ENCODE data around the gene MOB3A. TPM values are rescaled to one million over a fixed set of nuclear protein-coding genes. Genes with fewer than 3 reads are reported as not detected.

Gene MOB3A
- total RNA-seq, 8 experiments from 2014 or later, result 7.2 to 16.3 (median 10.0) TPM

GRCh38 chr19:2120821-2121220 is 24.7 kb upstream of the MOB3A start:
- in situ Hi-C loops (cut with MboI; ENCODE audit: low pct_unique_long_range_greater_than_20kb in 2 of 9, low sequenced_read_pairs in 9 of 9, unreplicated experiment in 9 of 9), result no loop called here
- ATAC-seq (replicated peaks in 6 of 8), result no peak

DNA sequence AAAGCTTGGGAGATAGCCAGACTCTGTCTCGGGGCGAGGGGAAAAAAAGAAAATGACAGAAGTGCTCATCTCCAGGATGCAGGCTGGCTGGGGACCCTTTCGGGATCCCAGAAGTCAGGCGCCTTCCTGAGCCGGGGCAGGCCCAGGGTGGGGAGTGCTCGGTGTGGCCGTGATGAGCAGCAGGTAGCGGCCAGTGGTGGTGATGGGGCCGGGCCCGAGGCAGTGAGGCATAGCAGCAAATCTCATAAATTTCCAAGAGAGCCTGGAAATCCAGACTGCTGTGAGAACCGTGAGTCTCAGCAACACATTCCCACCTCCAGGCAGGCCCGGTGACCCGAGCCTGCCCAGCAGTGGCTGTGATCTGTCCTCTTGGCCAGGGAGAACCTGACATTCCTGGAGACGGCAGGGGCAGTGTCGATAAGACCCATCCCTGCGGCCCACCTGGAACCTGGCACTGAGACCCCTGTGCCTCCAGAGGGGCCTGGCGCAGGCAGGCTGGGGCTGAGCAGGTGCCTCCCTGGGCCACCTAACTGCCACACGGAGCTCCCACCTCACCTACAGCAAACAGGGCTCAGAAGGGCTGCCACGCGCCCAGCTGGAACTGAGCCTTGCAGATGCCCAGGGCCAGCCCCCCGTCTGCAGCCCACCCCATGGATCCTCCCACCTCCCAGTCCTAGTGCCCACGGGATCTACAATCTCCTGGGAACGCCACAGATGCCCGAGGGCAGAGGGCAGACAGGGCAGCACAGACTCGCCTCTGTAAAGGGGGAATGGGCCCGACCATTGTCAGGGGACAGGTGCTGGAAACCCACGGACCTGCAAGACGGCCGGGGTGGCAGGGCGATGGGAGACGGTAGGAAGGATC is 24.0 kb upstream of the MOB3A start:
- no peak overlapping the region for H3K4me3 ChIP-seq
- H3K4me1 ChIP-seq (replicated peaks in 1 of 2), result no peaks in the 10 kb centered on the region
- H3K27ac ChIP-seq, result no peak overlapping the region
- 80 to 93% (median 87%) methylated on average over 2 to 6 of the region's 31 CpGs; no CpG with 5 or more reads in 4 of the 10 experiments for WGBS, 10 experiments
- in situ Hi-C loops (cut with MboI; ENCODE audit: low pct_unique_long_range_greater_than_20kb in 2 of 9, low sequenced_read_pairs in 9 of 9, unreplicated experiment in 9 of 9), result no loop called here
- peak in 1 of 8 experiments; percentile 1 for ATAC-seq (replicated peaks in 6 of 8)

More at GRCh38 chr19:2120821-2121220, 24.7 kb upstream of the MOB3A start:
- 77 to 100% (median 93%) methylated on average over 1 to 11 of the region's 26 CpGs; no CpG with 5 or more reads in 7 of the 10 experiments for WGBS, 10 experiments
- H3K27ac ChIP-seq, result no peak overlapping the region
- H3K4me1 ChIP-seq (replicated peaks in 1 of 2), result no peaks in the 10 kb centered on the region
- no peak overlapping the region for H3K4me3 ChIP-seq

GRCh38 chr19:2118438-2118837 is 22.3 kb upstream of the MOB3A start:
- Histone ChIP-seq H3K27ac (no peak overlapping the region), H3K4me3 (no peak overlapping the region), H3K4me1 (replicated peaks in 1 of 2) (no peaks in the 10 kb centered on the region)
- ATAC-seq (replicated peaks in 6 of 8), result no peak
- in situ Hi-C loops (cut with MboI; ENCODE audit: low pct_unique_long_range_greater_than_20kb in 2 of 9, low sequenced_read_pairs in 9 of 9, unreplicated experiment in 9 of 9), result no loop called here
- 80 to 100% (median 98%) methylated on average over 1 to 5 of the region's 18 CpGs; no CpG with 5 or more reads in 4 of the 10 experiments for WGBS, 10 experiments

DNA sequence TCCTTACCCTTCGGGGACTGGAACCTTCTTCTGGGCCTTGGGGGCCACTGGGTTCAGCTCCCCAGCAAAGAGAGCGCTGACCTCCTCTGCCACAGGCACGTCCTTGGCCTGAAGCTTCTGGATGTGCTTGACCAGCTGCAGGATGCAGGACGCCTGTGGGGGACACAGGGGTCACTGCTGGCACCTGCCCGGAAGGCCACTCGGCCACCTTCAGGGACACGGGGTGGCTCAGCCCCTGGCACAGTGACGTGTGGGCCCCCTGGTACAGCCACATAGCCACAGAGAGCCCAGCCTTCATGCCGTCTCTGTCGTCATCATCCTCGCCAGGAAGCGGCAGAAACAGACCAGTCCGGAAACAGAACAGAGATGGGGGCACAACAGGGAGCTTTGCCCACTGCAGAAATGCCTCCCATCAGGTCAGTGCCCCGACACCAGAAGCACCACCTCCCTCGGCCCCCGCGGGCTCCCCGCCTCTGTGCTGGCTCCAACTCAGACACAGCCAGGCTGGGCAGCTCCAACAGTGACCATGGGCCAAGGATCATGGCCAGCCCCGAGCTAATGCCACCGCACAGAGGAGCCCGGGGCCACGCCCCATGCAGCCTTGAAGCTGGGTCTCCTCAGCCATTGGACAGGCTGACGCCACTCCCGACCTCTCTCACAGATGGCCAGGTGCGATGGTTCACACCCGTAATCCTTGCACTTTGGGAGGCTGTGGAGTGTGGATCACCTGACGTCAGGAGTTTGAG is 21.3 kb upstream of the MOB3A start:
- in situ Hi-C loops (cut with MboI; ENCODE audit: low pct_unique_long_range_greater_than_20kb in 2 of 9, low sequenced_read_pairs in 9 of 9, unreplicated experiment in 9 of 9), result no loop called here
- no peak overlapping the region for H3K27ac ChIP-seq
- WGBS, 10 experiments, result 82 to 100% (median 100%) methylated on average over 1 to 8 of the region's 27 CpGs; no CpG with 5 or more reads in 3 of the 10 experiments
- H3K4me3 ChIP-seq, result no peak overlapping the region
- no peak for ATAC-seq (replicated peaks in 6 of 8)
- no peaks in the 10 kb centered on the region for H3K4me1 ChIP-seq (replicated peaks in 1 of 2)

DNA sequence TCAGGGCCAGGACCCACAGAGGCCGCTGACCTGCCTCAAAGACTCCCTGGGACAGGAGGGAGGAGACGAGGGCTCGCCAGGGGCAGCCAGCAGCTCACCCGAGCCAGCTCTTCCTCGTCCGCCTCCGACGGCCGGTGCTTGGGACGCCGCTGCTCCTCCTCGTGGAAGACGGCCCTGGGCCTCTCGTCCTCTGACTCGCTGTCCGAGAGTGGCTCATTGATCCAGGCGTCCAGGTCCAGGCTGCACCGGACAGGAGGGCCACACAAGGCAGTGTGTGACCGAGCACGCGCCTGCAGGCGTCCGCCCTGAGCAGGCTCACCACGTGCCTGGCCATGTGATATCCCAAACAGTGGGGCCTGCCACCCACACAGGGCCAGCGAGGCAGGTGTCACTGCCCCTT is 20.4 kb upstream of the MOB3A start:
- Histone ChIP-seq H3K4me3 (no peak overlapping the region), H3K27ac (no peak overlapping the region), H3K4me1 (replicated peaks in 1 of 2) (no peaks in the 10 kb centered on the region)
- no peak for ATAC-seq (replicated peaks in 6 of 8)
- in situ Hi-C loops (cut with MboI; ENCODE audit: low pct_unique_long_range_greater_than_20kb in 2 of 9, low sequenced_read_pairs in 9 of 9, unreplicated experiment in 9 of 9), result no loop called here
- 80 to 96% (median 80%) methylated on average over 1 to 12 of the region's 25 CpGs; no CpG with 5 or more reads in 6 of the 10 experiments for WGBS, 10 experiments

DNA sequence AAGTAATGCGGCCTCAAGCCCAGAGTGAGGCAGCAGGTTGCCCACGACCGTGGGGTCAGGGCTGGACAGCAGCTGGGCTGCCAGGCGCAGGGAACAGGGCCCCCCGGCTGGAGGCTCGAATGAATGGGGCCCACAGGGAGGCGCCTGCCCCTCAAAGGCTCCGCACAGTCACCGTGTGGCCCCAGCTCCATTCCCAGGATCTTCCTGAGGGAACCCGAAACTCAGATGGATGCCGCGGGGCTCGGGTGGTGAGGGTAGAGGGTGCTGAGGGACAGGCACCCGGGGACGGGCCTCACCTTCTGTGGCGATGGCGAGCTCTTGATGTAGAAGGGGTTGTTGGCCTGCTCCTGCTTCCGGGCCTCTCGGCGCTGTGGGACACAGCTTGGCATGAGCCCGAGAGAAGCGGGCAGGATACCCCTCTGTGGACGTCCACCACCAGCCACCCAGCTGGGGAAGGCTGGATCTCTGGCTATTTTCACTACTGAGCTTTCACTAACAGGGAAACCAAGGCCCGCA is 19.8 kb upstream of the MOB3A start:
- Histone ChIP-seq H3K4me1 (replicated peaks in 1 of 2) (no peaks in the 10 kb centered on the region), H3K4me3 (no peak overlapping the region), H3K27ac (no peak overlapping the region)
- ATAC-seq (replicated peaks in 6 of 8), result no peak
- WGBS, 10 experiments, result 83 to 95% (median 94%) methylated on average over 3 to 16 of the region's 24 CpGs; no CpG with 5 or more reads in 6 of the 10 experiments
- in situ Hi-C loops (cut with MboI; ENCODE audit: low pct_unique_long_range_greater_than_20kb in 2 of 9, low sequenced_read_pairs in 9 of 9, unreplicated experiment in 9 of 9), result no loop called here

DNA sequence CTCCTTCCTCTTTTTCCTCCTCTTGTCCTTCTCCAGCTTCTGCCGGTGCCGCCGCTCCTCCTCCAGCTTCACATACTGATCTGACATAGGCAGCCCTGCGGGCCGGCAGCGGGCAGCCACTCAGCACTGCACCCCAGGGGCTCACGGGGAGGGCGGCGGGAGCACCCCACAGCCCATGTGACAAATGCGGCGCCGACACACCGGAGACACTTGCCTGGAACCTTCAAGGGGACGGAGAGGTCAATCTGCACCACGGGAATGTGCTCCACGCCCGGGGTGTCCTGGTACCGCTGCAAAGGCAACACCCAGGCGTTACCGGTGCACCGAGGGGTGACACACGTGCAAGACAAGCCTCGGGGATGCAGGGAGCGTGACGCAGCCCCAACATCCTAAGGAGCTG is 19.2 kb upstream of the MOB3A start:
- no peak for ATAC-seq (replicated peaks in 6 of 8)
- in situ Hi-C loops (cut with MboI; ENCODE audit: low pct_unique_long_range_greater_than_20kb in 2 of 9, low sequenced_read_pairs in 9 of 9, unreplicated experiment in 9 of 9), result no loop called here
- Histone ChIP-seq H3K4me3 (no peak overlapping the region), H3K27ac (no peak overlapping the region), H3K4me1 (replicated peaks in 1 of 2) (no peaks in the 10 kb centered on the region)
- 85 to 100% (median 100%) methylated on average over 3 to 7 of the region's 25 CpGs; no CpG with 5 or more reads in 5 of the 10 experiments for WGBS, 10 experiments

- 60 to 100% (median 80%) methylated on average over 1 to 2 of the region's 21 CpGs; no CpG with 5 or more reads in 7 of the 10 experiments for WGBS, 10 experiments
- Histone ChIP-seq H3K4me1 (replicated peaks in 1 of 2) (no peaks in the 10 kb centered on the region), H3K27ac (no peak overlapping the region), H3K4me3 (no peak overlapping the region)
- in situ Hi-C loops (cut with MboI; ENCODE audit: low pct_unique_long_range_greater_than_20kb in 2 of 9, low sequenced_read_pairs in 9 of 9, unreplicated experiment in 9 of 9), result no loop called here
- ATAC-seq (replicated peaks in 6 of 8), result no peak
Measured at GRCh38 chr19:2114821-2115220, 18.7 kb upstream of the MOB3A start.

GRCh38 chr19:2114218-2114617 is 18.1 kb upstream of the MOB3A start:
- Histone ChIP-seq H3K4me1 (replicated peaks in 1 of 2) (no peaks in the 10 kb centered on the region), H3K27ac (no peak overlapping the region), H3K4me3 (no peak overlapping the region)
- 95 to 100% (median 100%) methylated on average over 1 to 7 of the region's 9 CpGs; no CpG with 5 or more reads in 3 of the 10 experiments for WGBS, 10 experiments
- peak in 2 of 8 experiments; percentile 8 to 10 for ATAC-seq (replicated peaks in 6 of 8)
- in situ Hi-C loops (cut with MboI; ENCODE audit: low pct_unique_long_range_greater_than_20kb in 2 of 9, low sequenced_read_pairs in 9 of 9, unreplicated experiment in 9 of 9), result no loop called here

DNA sequence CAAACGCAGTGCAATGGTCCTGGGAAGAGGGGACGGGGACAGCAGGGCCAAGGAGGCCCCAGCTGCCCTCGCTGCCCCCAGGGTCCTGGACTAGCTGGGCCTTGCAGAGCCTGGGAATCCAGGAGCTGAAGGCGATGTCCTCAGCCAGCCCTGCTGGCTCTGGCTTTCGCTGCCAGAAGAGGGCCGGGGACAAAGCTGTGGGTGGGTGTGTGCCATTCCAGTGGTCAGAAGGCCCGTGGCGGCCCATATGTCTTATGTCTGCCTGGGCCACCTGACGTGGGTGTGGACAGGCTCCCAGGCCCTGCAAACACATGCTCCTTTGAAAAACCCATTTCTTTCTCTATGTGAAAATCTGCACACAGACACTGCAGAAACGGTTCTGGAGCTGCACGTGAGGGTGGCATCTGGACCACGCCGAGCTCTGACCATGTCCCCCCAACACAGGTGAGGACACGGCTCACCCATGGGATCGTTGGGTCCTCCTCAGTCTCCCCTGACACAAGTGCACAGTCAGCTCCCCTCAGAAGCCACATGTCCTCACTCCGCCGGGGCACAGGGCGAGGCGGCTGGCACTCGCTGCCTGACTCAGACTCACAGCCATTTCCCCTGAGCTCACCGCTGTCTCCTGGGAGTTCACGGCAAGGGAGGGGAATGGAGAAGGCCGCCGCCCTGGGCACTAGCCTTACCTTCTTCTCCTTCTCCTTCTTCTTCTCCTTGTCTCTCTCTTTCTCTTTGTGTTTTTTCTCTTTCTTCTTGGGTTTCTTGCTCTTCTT is 17.5 kb upstream of the MOB3A start:
- Histone ChIP-seq H3K4me1 (replicated peaks in 1 of 2) (no peaks in the 10 kb centered on the region), H3K27ac (no peak overlapping the region), H3K4me3 (no peak overlapping the region)
- in situ Hi-C loops (cut with MboI; ENCODE audit: low pct_unique_long_range_greater_than_20kb in 2 of 9, low sequenced_read_pairs in 9 of 9, unreplicated experiment in 9 of 9), result no loop called here
- ATAC-seq (replicated peaks in 6 of 8), result peak in 2 of 8 experiments; percentile 74 to 83
- 0 to 100% (median 93%) methylated on average over 1 to 11 of the region's 24 CpGs; no CpG with 5 or more reads in 3 of the 10 experiments for WGBS, 10 experiments

DNA sequence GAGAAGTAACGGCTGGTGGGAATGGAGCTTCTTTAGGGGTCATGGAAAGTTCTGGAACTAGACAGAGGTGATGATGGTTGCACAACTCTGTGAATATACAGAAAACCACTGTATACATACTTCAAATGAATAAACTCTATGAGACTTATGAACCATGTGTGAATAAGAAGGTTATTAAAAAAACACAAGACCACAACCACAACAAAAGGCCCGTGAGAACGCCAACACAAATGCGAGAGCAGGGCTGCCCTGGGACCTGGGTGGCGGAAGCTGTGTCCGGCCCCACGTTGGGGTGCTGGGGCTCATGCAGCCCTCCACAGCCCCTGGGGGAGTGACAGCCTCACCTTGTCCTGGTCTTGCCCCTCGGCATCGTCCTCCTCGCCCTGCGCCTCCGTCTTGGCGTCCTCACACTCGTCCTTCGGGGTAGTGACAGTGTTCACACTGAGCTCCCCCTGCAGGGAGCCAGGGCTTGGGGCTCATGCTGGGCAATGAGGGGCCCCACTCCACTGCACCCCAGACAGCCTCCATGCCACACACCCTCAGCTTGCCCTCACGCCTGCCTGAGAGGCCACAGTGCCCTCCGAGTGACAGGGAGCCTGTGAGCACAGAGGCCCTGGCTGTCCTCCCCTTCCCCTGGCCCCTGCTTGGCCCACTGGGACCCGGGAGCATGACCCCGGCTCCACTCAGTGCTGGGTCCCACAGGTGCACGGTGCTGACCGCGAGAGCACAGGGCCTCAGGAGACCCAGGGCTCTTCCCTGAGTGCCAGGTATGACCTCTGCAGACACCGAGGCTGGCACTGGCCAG is 16.6 kb upstream of the MOB3A start:
- no peak for ATAC-seq (replicated peaks in 6 of 8)
- Histone ChIP-seq H3K4me1 (replicated peaks in 1 of 2) (no peaks in the 10 kb centered on the region), H3K4me3 (no peak overlapping the region), H3K27ac (no peak overlapping the region)
- in situ Hi-C loops (cut with MboI; ENCODE audit: low pct_unique_long_range_greater_than_20kb in 2 of 9, low sequenced_read_pairs in 9 of 9, unreplicated experiment in 9 of 9), result no loop called here
- 67 to 100% (median 89%) methylated on average over 1 to 13 of the region's 23 CpGs; no CpG with 5 or more reads in 2 of the 10 experiments for WGBS, 10 experiments

DNA sequence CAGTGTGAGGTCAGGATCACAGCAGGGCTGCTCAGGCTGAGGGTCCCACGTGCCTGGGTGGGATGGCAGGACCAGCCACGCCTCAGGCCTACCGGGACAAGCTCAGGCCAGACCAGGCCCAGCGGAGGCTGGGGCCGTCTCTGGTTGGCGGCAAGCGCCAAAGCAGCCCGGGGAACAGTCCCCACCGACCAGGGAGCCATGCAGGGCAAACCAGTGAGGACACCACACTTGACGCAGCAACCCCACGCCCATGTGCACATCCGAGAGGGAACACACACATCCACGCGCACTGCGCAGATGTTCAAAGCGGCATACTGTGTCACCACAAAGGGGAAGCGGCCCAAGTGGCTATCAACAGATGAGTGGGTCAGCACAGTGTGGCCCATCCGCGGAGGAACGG is 15.8 kb upstream of the MOB3A start:
- WGBS, 10 experiments, result 90 to 98% (median 93%) methylated on average over 5 to 9 of the region's 20 CpGs; no CpG with 5 or more reads in 6 of the 10 experiments
- H3K4me1 ChIP-seq (replicated peaks in 1 of 2), result no peaks in the 10 kb centered on the region
- in situ Hi-C loops (cut with MboI; ENCODE audit: low pct_unique_long_range_greater_than_20kb in 2 of 9, low sequenced_read_pairs in 9 of 9, unreplicated experiment in 9 of 9), result no loop called here
- H3K27ac ChIP-seq, result no peak overlapping the region
- peak in 1 of 8 experiments; percentile 18 for ATAC-seq (replicated peaks in 6 of 8)
- no peak overlapping the region for H3K4me3 ChIP-seq

Measured in motor neuron (in vitro differentiated cells).